ENCODE measurements around the gene AHDC1. TPM values are rescaled to one million over a fixed set of nuclear protein-coding genes. Genes with fewer than 3 reads are reported as not detected.

Gene AHDC1
- total and polyA plus RNA-seq, 2 donors (not counting 3 experiments of a cell fraction or from before 2014, with no cell fraction given) = 7.0 to 32.1 TPM

GRCh38 chr1:27570356-27570755 is 33.6 kb downstream of the AHDC1 start:
- dilution Hi-C loops (cut with MboI; ENCODE audit: extremely low pct_ligation_motif_present, low sequenced_read_pairs) = no loop called here
- Histone ChIP-seq H3K4me3 (replicated peaks in 1 of 3; ENCODE audit: insufficient read depth in 1 of 3, low read depth in 1 of 3, low read length in 3 of 3) (no peak overlapping the region), H3K4me2 (ENCODE audit: insufficient read depth, low read length) (no peak overlapping the region), H3K4me1 (ENCODE audit: control insufficient read depth, extremely low read depth, insufficient read depth, low read length) (peaks cover 13% of the 10 kb centered on the region), H3K9me3 (replicated peaks; ENCODE audit: control insufficient read depth, insufficient read depth, low read length) (no peaks in the 10 kb centered on the region), H2AFZ (ENCODE audit: low read depth, low read length) (no peak overlapping the region), H4K20me1 (replicated peaks; ENCODE audit: control insufficient read depth, extremely low read depth, insufficient read depth, low read length) (no peaks in the 10 kb centered on the region), H3K36me3 (ENCODE audit: control insufficient read depth in 2 of 2, extremely low read depth in 1 of 2, insufficient read depth in 2 of 2, low read length in 2 of 2) (no peaks in the 10 kb centered on the region), H3K9me1 (replicated peaks; ENCODE audit: control insufficient read depth, extremely low read depth, insufficient read depth, low read length) (no peaks in the 10 kb centered on the region), H3K27ac (ENCODE audit: insufficient read depth, low read depth, low read length) (no peak overlapping the region), H3K9ac (replicated peaks; ENCODE audit: extremely low read depth, insufficient read depth, low read length) (no peak overlapping the region), H3K79me2 (ENCODE audit: control insufficient read depth, insufficient read depth, low read length) (peaks cover 5% of the 10 kb centered on the region), H3K27me3 (ENCODE audit: control insufficient read depth in 2 of 2, insufficient read depth in 2 of 2, low read length in 2 of 2) (no peaks in the 10 kb centered on the region)
- CTCF ChIA-PET = interaction anchor here (0.7 to 9.1 kb wide), 4 partner anchors 11 to 36 kb away, joined by 3 to 112 read pairs (median 20); no protein-coding TSS in a partner anchor
- no peak for DNase-seq (ENCODE audit: low read depth, low spot score)
- FAIRE-seq = no peak
- TF ChIP-seq EZH2 (IDR thresholded peaks at IDR 0.05; ENCODE audit: borderline replicate concordance, low read depth, low read length, severe bottlenecking) = no peak
- no peak for TF ChIP-seq MYC (IDR thresholded peaks at IDR 0.05; ENCODE audit: low read depth, low read length)
- POLR2A ChIA-PET = interaction anchor here (1.9 kb wide), 1 partner anchor 13 kb away, joined by 4 read pairs; no protein-coding TSS in a partner anchor
- no TSS peak for BruUV-seq (replicated peaks)
- intact Hi-C loops (cut with micrococcal nuclease) = no loop called here

GRCh38 chr1:27569506-27570291 is 34.2 kb downstream of the AHDC1 start:
- no peaks in the 10 kb centered on the region for H3K9me1 ChIP-seq (replicated peaks; ENCODE audit: control insufficient read depth, extremely low read depth, insufficient read depth, low read length)
- BruUV-seq (replicated peaks) = no TSS peak
- H3K36me3 ChIP-seq (ENCODE audit: control insufficient read depth in 2 of 2, extremely low read depth in 1 of 2, insufficient read depth in 2 of 2, low read length in 2 of 2) = peaks cover 0 to 2% of the 10 kb centered on the region in 2 experiments
- no peak overlapping the region for H2AFZ ChIP-seq (ENCODE audit: low read depth, low read length)
- no peak overlapping the region for H3K9ac ChIP-seq (replicated peaks; ENCODE audit: extremely low read depth, insufficient read depth, low read length)
- H3K4me2 ChIP-seq (ENCODE audit: insufficient read depth, low read length) = no peak overlapping the region
- peaks cover 5% of the 10 kb centered on the region for H3K79me2 ChIP-seq (ENCODE audit: control insufficient read depth, insufficient read depth, low read length)
- H3K27ac ChIP-seq (ENCODE audit: insufficient read depth, low read depth, low read length) = no peak overlapping the region
- ChIA-PET POLR2A (interaction anchor here (1.9 kb wide), 1 partner anchor 13 kb away, joined by 4 read pairs; no protein-coding TSS in a partner anchor), CTCF (interaction anchor here (0.7 to 9.1 kb wide), 9 partner anchors 9 to 203 kb away, joined by 3 to 112 read pairs (median 7); partner anchors contain the start of genes AHDC1 and MAP3K6)
- no peaks in the 10 kb centered on the region for H4K20me1 ChIP-seq (replicated peaks; ENCODE audit: control insufficient read depth, extremely low read depth, insufficient read depth, low read length)
- no peaks in the 10 kb centered on the region for H3K27me3 ChIP-seq (ENCODE audit: control insufficient read depth in 2 of 2, insufficient read depth in 2 of 2, low read length in 2 of 2)
- intact Hi-C loops (cut with micrococcal nuclease) (no loop called here), dilution Hi-C loops (cut with MboI; ENCODE audit: extremely low pct_ligation_motif_present, low sequenced_read_pairs) (no loop called here)
- DNase-seq (ENCODE audit: low read depth, low spot score) = no peak
- H3K9me3 ChIP-seq (replicated peaks; ENCODE audit: control insufficient read depth, insufficient read depth, low read length) = no peaks in the 10 kb centered on the region
- peak; percentile 8 for FAIRE-seq
- no peak overlapping the region for H3K4me3 ChIP-seq (replicated peaks in 1 of 3; ENCODE audit: insufficient read depth in 1 of 3, low read depth in 1 of 3, low read length in 3 of 3)
- TF ChIP-seq EZH2 (IDR thresholded peaks at IDR 0.05; ENCODE audit: borderline replicate concordance, low read depth, low read length, severe bottlenecking) = no peak
- no peak for TF ChIP-seq POLR2AphosphoS5 (IDR thresholded peaks at IDR 0.05; ENCODE audit: insufficient read depth, low read depth, low read length)
- TF ChIP-seq FOS (IDR thresholded peaks at IDR 0.05; ENCODE audit: borderline replicate concordance, insufficient read depth, low read length) = no peak
- TF ChIP-seq MAX (IDR thresholded peaks at IDR 0.05; ENCODE audit: insufficient read depth, insufficient read length) = no peak
- no peak for TF ChIP-seq POLR2A (IDR thresholded peaks at IDR 0.05; ENCODE audit: low read depth, low read length)
- no peak for TF ChIP-seq MYC (IDR thresholded peaks at IDR 0.05; ENCODE audit: low read depth, low read length)
- no peak for TF ChIP-seq JUN (IDR thresholded peaks at IDR 0.05; ENCODE audit: borderline replicate concordance, insufficient read depth, insufficient read length, low read depth)
- TF ChIP-seq, protein P1, sequence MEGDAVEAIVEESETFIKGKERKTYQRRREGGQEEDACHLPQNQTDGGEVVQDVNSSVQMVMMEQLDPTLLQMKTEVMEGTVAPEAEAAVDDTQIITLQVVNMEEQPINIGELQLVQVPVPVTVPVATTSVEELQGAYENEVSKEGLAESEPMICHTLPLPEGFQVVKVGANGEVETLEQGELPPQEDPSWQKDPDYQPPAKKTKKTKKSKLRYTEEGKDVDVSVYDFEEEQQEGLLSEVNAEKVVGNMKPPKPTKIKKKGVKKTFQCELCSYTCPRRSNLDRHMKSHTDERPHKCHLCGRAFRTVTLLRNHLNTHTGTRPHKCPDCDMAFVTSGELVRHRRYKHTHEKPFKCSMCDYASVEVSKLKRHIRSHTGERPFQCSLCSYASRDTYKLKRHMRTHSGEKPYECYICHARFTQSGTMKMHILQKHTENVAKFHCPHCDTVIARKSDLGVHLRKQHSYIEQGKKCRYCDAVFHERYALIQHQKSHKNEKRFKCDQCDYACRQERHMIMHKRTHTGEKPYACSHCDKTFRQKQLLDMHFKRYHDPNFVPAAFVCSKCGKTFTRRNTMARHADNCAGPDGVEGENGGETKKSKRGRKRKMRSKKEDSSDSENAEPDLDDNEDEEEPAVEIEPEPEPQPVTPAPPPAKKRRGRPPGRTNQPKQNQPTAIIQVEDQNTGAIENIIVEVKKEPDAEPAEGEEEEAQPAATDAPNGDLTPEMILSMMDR (IDR thresholded peaks at IDR 0.05; ENCODE audit: extremely low read depth in 1 of 2, insufficient read depth in 1 of 2, low read depth in 1 of 2, low read length in 2 of 2) = no peak
- no peak for TF ChIP-seq GATA2 (IDR thresholded peaks at IDR 0.05; ENCODE audit: insufficient read depth, insufficient read length, low read depth, low read length)
- H3K4me1 ChIP-seq (ENCODE audit: control insufficient read depth, extremely low read depth, insufficient read depth, low read length) = peaks cover 6% of the 10 kb centered on the region
